GM23338 (cell line): ENCODE data around the gene DDX39A. TPM values are rescaled to one million over a fixed set of nuclear protein-coding genes. Genes with fewer than 3 reads are reported as not detected.

ENCODE experiments used
- ATAC-seq: fragments of 200-7000 bp; cut with Tn5 transposase; 3 replicates; pipeline ENCODE4 v1.9.1; 2020
- DNase-seq: peaks from one replicate; pipeline ENCODE4 v3.0.0-alpha.2; 2015; ENCODE audit warnings: low spot score
- H2AFZ ChIP-seq: fragments of 200-600 bp; sonication (generic); 2 replicates; pipeline ENCODE4 v1.8.0; 2016; ENCODE audit warnings: antibody characterized with exemption, mild to moderate bottlenecking, moderate library complexity
- H3F3A ChIP-seq: fragments of 200-600 bp; sonication (generic); replicated peaks from 2 replicates; pipeline ENCODE4 v1.8.0; 2017; ENCODE audit warnings: antibody characterized with exemption, mixed run types, low read depth
- H3K27ac ChIP-seq: fragments of 200-600 bp; sonication (generic); 2 replicates; pipeline ENCODE4 v1.6.1; 2016; ENCODE audit warnings: low read depth
- H3K27me3 ChIP-seq: fragments of 200-600 bp; sonication (generic); 2 replicates; pipeline ENCODE4 v1.8.0; 2016; ENCODE audit warnings: mild to moderate bottlenecking, mixed run types, moderate library complexity; ENCODE audit not compliant: insufficient read depth
- H3K36me3 ChIP-seq: fragments of 200-600 bp; sonication (generic); 2 replicates; pipeline ENCODE4 v1.8.0; 2016; ENCODE audit warnings: mild to moderate bottlenecking; ENCODE audit not compliant: insufficient read depth
- H3K4me1 ChIP-seq: fragments of 200-600 bp; sonication (generic); 2 replicates; pipeline ENCODE4 v1.8.0; 2016; ENCODE audit warnings: mild to moderate bottlenecking, moderate library complexity; ENCODE audit not compliant: insufficient read depth
- H3K4me2 ChIP-seq: fragments of 200-600 bp; sonication (generic); 2 replicates; pipeline ENCODE4 v1.7.1; 2017; ENCODE audit warnings: mixed run types
- H3K4me3 ChIP-seq: fragments of 200-600 bp; sonication (generic); 2 replicates; pipeline ENCODE4 v1.6.1; 2016; ENCODE audit warnings: mixed run types
- H3K79me2 ChIP-seq: fragments of 200-600 bp; sonication (generic); replicated peaks from 2 replicates; pipeline ENCODE4 v1.8.0; 2017; ENCODE audit warnings: mild to moderate bottlenecking; ENCODE audit not compliant: insufficient read depth
- H3K9me2 ChIP-seq: fragments of 200-600 bp; sonication (generic); 2 replicates; pipeline ENCODE4 v1.8.0; 2017; ENCODE audit not compliant: insufficient read depth
- H4K20me1 ChIP-seq: fragments of 200-600 bp; sonication (generic); replicated peaks from 2 replicates; pipeline ENCODE4 v1.8.0; 2017; ENCODE audit warnings: mild to moderate bottlenecking; ENCODE audit not compliant: insufficient read depth
- H3K27ac Mint-ChIP-seq: 2 replicates; pipeline ENCODE4 v1.8.0; 2020; ENCODE audit warnings: inconsistent platforms, mild to moderate bottlenecking, moderate library complexity, mixed read lengths
- H3K27me3 Mint-ChIP-seq: 3 replicates; pipeline ENCODE4 v1.8.0; 2022; ENCODE audit warnings: low read depth, mild to moderate bottlenecking, moderate library complexity, mixed read lengths, inconsistent platforms; ENCODE audit not compliant: insufficient read depth, poor library complexity
- H3K36me3 Mint-ChIP-seq: 3 replicates; pipeline ENCODE4 v1.8.0; 2021; ENCODE audit warnings: low read depth, mild to moderate bottlenecking, inconsistent platforms, moderate library complexity, mixed read lengths
- H3K4me1 Mint-ChIP-seq: 3 replicates; pipeline ENCODE4 v1.8.0; 2020; ENCODE audit warnings: mild to moderate bottlenecking, inconsistent platforms, mixed read lengths
- H3K4me3 Mint-ChIP-seq: 3 replicates; pipeline ENCODE4 v1.8.0; 2021; ENCODE audit warnings: moderate library complexity, mild to moderate bottlenecking, inconsistent platforms, mixed read lengths
- H3K9me3 Mint-ChIP-seq: 3 replicates; pipeline ENCODE4 v1.8.0; 2020; ENCODE audit warnings: moderate library complexity, mild to moderate bottlenecking, inconsistent platforms, mixed read lengths
- CREB1 ChIP-seq: fragments of 250-450 bp; sonication (Bioruptor Pico); IDR thresholded peaks from 2 replicates; pipeline ENCODE4 v1.5.0; 2020; ENCODE audit warnings: low read depth, mild to moderate bottlenecking, moderate library complexity
- CTCF ChIP-seq, 2 experiments: fragments of 200-600 bp in 1 of 2; sonication (generic) in 1 of 2; conservative IDR thresholded peaks; 2 replicates each; pipeline versions ENCODE4 v1.5.1 to v1.6.1; 2016 to 2017; ENCODE audit warnings: antibody characterized with exemption in 2 of 2, low read depth in 2 of 2, mild to moderate bottlenecking in 2 of 2, moderate library complexity in 1 of 2
- ETS1 ChIP-seq: IDR thresholded peaks from 2 replicates; pipeline ENCODE4 v1.6.1; 2016; ENCODE audit warnings: antibody characterized with exemption
- EZH2 ChIP-seq: fragments of 200-600 bp; sonication (generic); IDR thresholded peaks from one replicate; pipeline ENCODE4 v1.8.0; 2017; ENCODE audit warnings: antibody characterized with exemption, mild to moderate bottlenecking, low read depth; ENCODE audit not compliant: unreplicated experiment
- EZH2phosphoT487 ChIP-seq: fragments of 200-600 bp; sonication (generic); IDR thresholded peaks from one replicate; pipeline ENCODE4 v1.8.1; 2018; ENCODE audit warnings: antibody characterized with exemption; ENCODE audit not compliant: unreplicated experiment
- JUNB ChIP-seq: IDR thresholded peaks from one replicate; pipeline ENCODE4 v1.6.1; 2016; ENCODE audit warnings: antibody characterized with exemption; ENCODE audit not compliant: unreplicated experiment
- NANOG ChIP-seq: IDR thresholded peaks from 2 replicates; pipeline ENCODE4 v1.6.1; 2016; ENCODE audit warnings: antibody characterized with exemption, borderline replicate concordance
- POLR2AphosphoS5 ChIP-seq: IDR thresholded peaks from 2 replicates; pipeline ENCODE4 v1.6.1; 2016; ENCODE audit warnings: antibody characterized with exemption, low read depth
- REST ChIP-seq: IDR thresholded peaks from one replicate; pipeline ENCODE4 v1.6.1; 2018; ENCODE audit warnings: antibody characterized with exemption; ENCODE audit not compliant: unreplicated experiment
- STAT1 ChIP-seq: IDR thresholded peaks from one replicate; pipeline ENCODE4 v1.6.1; 2016; ENCODE audit warnings: antibody characterized with exemption; ENCODE audit not compliant: unreplicated experiment
- ZNF114 ChIP-seq: fragments of 250-450 bp; sonication (Bioruptor Pico); IDR thresholded peaks from 2 replicates; pipeline ENCODE4 v1.5.0; 2020; ENCODE audit warnings: mild to moderate bottlenecking, moderate library complexity
- ZNF331 ChIP-seq: fragments of 250-450 bp; sonication (Bioruptor Pico); IDR thresholded peaks from 2 replicates; pipeline ENCODE4 v1.5.0; 2020; ENCODE audit warnings: low read depth, mild to moderate bottlenecking, moderate library complexity
- polyA plus RNA-seq: library from polyadenylated mRNA; unstranded; fragments of >200 nt; fragmentation: Nextera tagmentation; extraction: Ambion mirVana; gene quantifications from 2 replicates; pipeline ENCODE4 v1.2.1, GENCODE V29; 2016
- total RNA-seq: library from RNA; depleted of rRNA; stranded (reverse); fragments of >200 nt; shearing (Covaris generic); gene quantifications from 2 replicates; pipeline ENCODE4 v1.2.3, GENCODE V29; 2014
- TF ChIP-seq, protein P1 (sequence below): fragments of 250-450 bp; sonication (Bioruptor Pico); IDR thresholded peaks from 2 replicates; pipeline ENCODE4 v1.5.0; 2020; ENCODE audit warnings: mild to moderate bottlenecking, moderate library complexity

DDX39A gene
- total and polyA plus RNA-seq, 2 experiments from 2014 or later: 195 to 196 TPM

DNA sequence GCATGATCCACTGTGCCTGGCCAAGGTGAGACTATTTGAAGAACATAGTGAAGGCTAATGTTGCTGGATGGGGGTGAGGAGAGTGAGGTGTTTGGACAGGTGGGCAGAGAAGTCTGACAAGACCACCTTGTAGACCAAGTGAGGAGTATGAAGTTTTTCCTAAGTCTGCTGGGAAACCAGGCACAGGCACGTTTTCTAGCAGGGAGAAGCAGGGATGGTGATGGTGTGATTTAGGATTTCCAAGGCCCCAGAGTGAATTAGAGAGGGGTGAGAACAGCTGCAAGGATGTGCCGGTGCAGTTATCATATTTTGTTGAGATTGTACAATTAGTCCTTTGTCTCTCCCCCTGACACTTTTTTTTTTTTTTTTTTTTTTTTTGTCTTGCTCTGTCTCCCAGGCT is 8.3 kb upstream of the DDX39A start:
- H3K27me3 ChIP-seq: no peaks in the 10 kb centered on the region; the same call in 1 of the 2 replicates
- H3K4me2 ChIP-seq: no peak overlapping the region
- no peak overlapping the region for H3K27ac ChIP-seq
- Mint-ChIP-seq H3K27ac (no peak overlapping the region), H3K4me3 (no peak overlapping the region; the same call in 2 of the 3 replicates), H3K9me3 (0 out of 3 replicates have a peak, but pooled peaks cover 2% of the 10 kb centered on the region), H3K4me1 (peaks cover 4% of the 10 kb centered on the region; the same call in 2 of the 3 replicates), H3K27me3 (peaks cover 10% of the 10 kb centered on the region), H3K36me3 (no peaks in the 10 kb centered on the region; the same call in 2 of the 3 replicates)
- TF ChIP-seq EZH2 (no peak), STAT1 (no peak), CTCF (conservative IDR thresholded peaks at IDR 0.05; ENCODE audit: low read depth in 2 of 2) (no peak), ZNF331 (CRISPR knock-in tag) (no peak), NANOG (no peak), POLR2AphosphoS5 (no peak), JUNB (no peak), CREB1 (CRISPR knock-in tag) (no peak), EZH2phosphoT487 (no peak), ZNF114 (no peak), ETS1 (no peak), REST (no peak)
- TF ChIP-seq, protein P1, sequence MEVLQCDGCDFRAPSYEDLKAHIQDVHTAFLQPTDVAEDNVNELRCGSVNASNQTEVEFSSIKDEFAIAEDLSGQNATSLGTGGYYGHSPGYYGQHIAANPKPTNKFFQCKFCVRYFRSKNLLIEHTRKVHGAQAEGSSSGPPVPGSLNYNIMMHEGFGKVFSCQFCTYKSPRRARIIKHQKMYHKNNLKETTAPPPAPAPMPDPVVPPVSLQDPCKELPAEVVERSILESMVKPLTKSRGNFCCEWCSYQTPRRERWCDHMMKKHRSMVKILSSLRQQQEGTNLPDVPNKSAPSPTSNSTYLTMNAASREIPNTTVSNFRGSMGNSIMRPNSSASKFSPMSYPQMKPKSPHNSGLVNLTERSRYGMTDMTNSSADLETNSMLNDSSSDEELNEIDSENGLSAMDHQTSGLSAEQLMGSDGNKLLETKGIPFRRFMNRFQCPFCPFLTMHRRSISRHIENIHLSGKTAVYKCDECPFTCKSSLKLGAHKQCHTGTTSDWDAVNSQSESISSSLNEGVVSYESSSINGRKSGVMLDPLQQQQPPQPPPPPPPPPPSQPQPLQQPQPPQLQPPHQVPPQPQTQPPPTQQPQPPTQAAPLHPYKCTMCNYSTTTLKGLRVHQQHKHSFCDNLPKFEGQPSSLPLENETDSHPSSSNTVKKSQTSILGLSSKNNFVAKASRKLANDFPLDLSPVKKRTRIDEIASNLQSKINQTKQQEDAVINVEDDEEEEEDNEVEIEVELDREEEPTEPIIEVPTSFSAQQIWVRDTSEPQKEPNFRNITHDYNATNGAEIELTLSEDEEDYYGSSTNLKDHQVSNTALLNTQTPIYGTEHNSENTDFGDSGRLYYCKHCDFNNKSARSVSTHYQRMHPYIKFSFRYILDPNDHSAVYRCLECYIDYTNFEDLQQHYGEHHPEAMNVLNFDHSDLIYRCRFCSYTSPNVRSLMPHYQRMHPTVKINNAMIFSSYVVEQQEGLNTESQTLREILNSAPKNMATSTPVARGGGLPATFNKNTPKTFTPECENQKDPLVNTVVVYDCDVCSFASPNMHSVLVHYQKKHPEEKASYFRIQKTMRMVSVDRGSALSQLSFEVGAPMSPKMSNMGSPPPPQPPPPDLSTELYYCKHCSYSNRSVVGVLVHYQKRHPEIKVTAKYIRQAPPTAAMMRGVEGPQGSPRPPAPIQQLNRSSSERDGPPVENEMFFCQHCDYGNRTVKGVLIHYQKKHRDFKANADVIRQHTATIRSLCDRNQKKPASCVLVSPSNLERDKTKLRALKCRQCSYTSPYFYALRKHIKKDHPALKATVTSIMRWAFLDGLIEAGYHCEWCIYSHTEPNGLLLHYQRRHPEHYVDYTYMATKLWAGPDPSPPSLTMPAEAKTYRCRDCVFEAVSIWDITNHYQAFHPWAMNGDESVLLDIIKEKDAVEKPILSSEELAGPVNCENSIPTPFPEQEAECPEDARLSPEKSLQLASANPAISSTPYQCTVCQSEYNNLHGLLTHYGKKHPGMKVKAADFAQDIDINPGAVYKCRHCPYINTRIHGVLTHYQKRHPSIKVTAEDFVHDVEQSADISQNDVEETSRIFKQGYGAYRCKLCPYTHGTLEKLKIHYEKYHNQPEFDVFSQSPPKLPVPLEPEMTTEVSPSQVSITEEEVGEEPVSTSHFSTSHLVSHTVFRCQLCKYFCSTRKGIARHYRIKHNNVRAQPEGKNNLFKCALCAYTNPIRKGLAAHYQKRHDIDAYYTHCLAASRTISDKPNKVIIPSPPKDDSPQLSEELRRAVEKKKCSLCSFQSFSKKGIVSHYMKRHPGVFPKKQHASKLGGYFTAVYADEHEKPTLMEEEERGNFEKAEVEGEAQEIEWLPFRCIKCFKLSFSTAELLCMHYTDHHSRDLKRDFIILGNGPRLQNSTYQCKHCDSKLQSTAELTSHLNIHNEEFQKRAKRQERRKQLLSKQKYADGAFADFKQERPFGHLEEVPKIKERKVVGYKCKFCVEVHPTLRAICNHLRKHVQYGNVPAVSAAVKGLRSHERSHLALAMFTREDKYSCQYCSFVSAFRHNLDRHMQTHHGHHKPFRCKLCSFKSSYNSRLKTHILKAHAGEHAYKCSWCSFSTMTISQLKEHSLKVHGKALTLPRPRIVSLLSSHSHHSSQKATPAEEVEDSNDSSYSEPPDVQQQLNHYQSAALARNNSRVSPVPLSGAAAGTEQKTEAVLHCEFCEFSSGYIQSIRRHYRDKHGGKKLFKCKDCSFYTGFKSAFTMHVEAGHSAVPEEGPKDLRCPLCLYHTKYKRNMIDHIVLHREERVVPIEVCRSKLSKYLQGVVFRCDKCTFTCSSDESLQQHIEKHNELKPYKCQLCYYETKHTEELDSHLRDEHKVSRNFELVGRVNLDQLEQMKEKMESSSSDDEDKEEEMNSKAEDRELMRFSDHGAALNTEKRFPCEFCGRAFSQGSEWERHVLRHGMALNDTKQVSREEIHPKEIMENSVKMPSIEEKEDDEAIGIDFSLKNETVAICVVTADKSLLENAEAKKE (CRISPR knock-in tag): no peak
- ATAC-seq (no peak), DNase-seq (no peak)
- H3K4me1 ChIP-seq: peaks cover 3% of the 10 kb centered on the region; the same call in 1 of the 2 replicates
- no peak overlapping the region for H2AFZ ChIP-seq
- H3K9me2 ChIP-seq: 0 out of 2 replicates have a peak, but pooled peaks cover 5% of the 10 kb centered on the region
- peaks cover 15% of the 10 kb centered on the region; the same call in 1 of the 2 replicates for H3F3A ChIP-seq
- H3K4me3 ChIP-seq: no peak overlapping the region
- no peaks in the 10 kb centered on the region for H3K36me3 ChIP-seq
- no peaks in the 10 kb centered on the region for H3K79me2 ChIP-seq
- H4K20me1 ChIP-seq: no peaks in the 10 kb centered on the region
